Activated CD4-positive, alpha-beta T cell treated with anti-CD3 and anti-CD28 coated beads, Interleukin-2, amount 50 U/mL, for 48 hours (primary cell): Measurements from ENCODE around the gene CYP2W1.
"Not testable (repeated sequence)": the region's sequence is repeated elsewhere in the genome, so short reads cannot be mapped to it uniquely, and the experiment has no call there.

Source experiments
- DNase-seq, 2 experiments: peaks; one replicate each; pipeline ENCODE4 v3.0.0-alpha.2; 2020

Gene CYP2W1

GRCh38 chr7:983004-983615, at the start of gene CYP2W1:
CYP2W1 (plus strand) TSS chr7:983181; CDS start chr7:983212, 31 bp downstream.
- DNase-seq = no peak

GRCh38 chr7:934469-935163, 48.4 kb upstream of the CYP2W1 start:
- no peak for DNase-seq

- DNase-seq = no peak
Observed at GRCh38 chr7:935164-935873, 47.7 kb upstream of the CYP2W1 start.

GRCh38 chr7:935874-936385, 47.1 kb upstream of the CYP2W1 start:
- DNase-seq = no peak

GRCh38 chr7:936386-937054, 46.5 kb upstream of the CYP2W1 start:
- DNase-seq = peak; percentile 62 to 70

- DNase-seq = no peak
Observed at GRCh38 chr7:937856-938484, 45.0 kb upstream of the CYP2W1 start.

- DNase-seq = no peak
Observed at GRCh38 chr7:938546-939185, 44.3 kb upstream of the CYP2W1 start.

GRCh38 chr7:939843-940242, 43.1 kb upstream of the CYP2W1 start:
- DNase-seq = no peak

- DNase-seq = no peak
Observed at GRCh38 chr7:940599-941408, 42.2 kb upstream of the CYP2W1 start.

- not testable (repeated sequence) for DNase-seq
Observed at GRCh38 chr7:943793-944192, 39.2 kb upstream of the CYP2W1 start.

GRCh38 chr7:944744-945143, 38.2 kb upstream of the CYP2W1 start:
- no peak for DNase-seq

GRCh38 chr7:945147-945555, 37.8 kb upstream of the CYP2W1 start:
- DNase-seq = no peak

GRCh38 chr7:945556-946255, 37.3 kb upstream of the CYP2W1 start:
- DNase-seq = no peak

- DNase-seq = no peak
Observed at GRCh38 chr7:946256-946996, 36.6 kb upstream of the CYP2W1 start.

GRCh38 chr7:947391-948210, 35.4 kb upstream of the CYP2W1 start:
- DNase-seq = no peak

GRCh38 chr7:949021-949934, 33.7 kb upstream of the CYP2W1 start:
- no peak for DNase-seq

- no peak for DNase-seq
Observed at GRCh38 chr7:951881-952547, 31.0 kb upstream of the CYP2W1 start.
